GM12878 (cell line): ENCODE measurements around the gene BPGM.

Source experiments
- BACH1 ChIP-seq: fragments of 450-650 bp; IDR thresholded peaks from 2 replicates; pipeline ENCODE4 v1.6.1; 2017; ENCODE audit warnings: mild to moderate bottlenecking, borderline replicate concordance
- CTCF ChIP-seq, 3 experiments: IDR thresholded peaks in 2 of 3; conservative IDR thresholded peaks in 1 of 3; 2 replicates each; pipeline ENCODE4 v1.5.1; 2011; ENCODE audit warnings: low read depth in 3 of 3, low read length in 3 of 3, mild to moderate bottlenecking in 3 of 3, control low read depth in 2 of 3, moderate library complexity in 2 of 3, inconsistent platforms in 1 of 3, mixed read lengths in 1 of 3; ENCODE audit not compliant: control insufficient read depth in 2 of 3, insufficient read depth in 1 of 3; ENCODE audit errors: extremely low read depth in 1 of 3
- EP300 ChIP-seq, 2 experiments: fragments of 150-350 bp in 1 of 2; IDR thresholded peaks; 2 replicates each; pipeline ENCODE4 v1.6.1; 2011 to 2012; ENCODE audit warnings: low read depth in 2 of 2, low read length in 2 of 2, borderline replicate concordance in 1 of 2, improper control_type of control experiment in 1 of 2, inconsistent platforms in 1 of 2; ENCODE audit not compliant: control insufficient read depth in 1 of 2
- FOS ChIP-seq: IDR thresholded peaks from 3 replicates; pipeline ENCODE4 v1.6.1; 2011; ENCODE audit warnings: borderline replicate concordance; ENCODE audit not compliant: insufficient read length; ENCODE audit errors: extremely low read depth
- PAX8 ChIP-seq: fragments of 450-650 bp; IDR thresholded peaks from 2 replicates; pipeline ENCODE4 v1.6.1; 2017; ENCODE audit warnings: mild to moderate bottlenecking, moderate library complexity
- PML ChIP-seq: IDR thresholded peaks from 2 replicates; pipeline ENCODE4 v1.6.1; 2012; ENCODE audit warnings: low read length, inconsistent platforms
- POLR2A ChIP-seq: IDR thresholded peaks from 2 replicates; pipeline ENCODE4 v1.6.1; 2011; ENCODE audit warnings: low read depth, mild to moderate bottlenecking, low read length
- RAD21 ChIP-seq: IDR thresholded peaks from 2 replicates; pipeline ENCODE4 v1.6.1; 2011; ENCODE audit warnings: mild to moderate bottlenecking, low read depth, low read length, moderate library complexity; ENCODE audit not compliant: insufficient read depth
- RFX5 ChIP-seq: IDR thresholded peaks from 2 replicates; pipeline ENCODE4 v1.6.1; 2011; ENCODE audit warnings: low read depth, low read length, improper control_type of control experiment
- TCF7 ChIP-seq: IDR thresholded peaks from 2 replicates; pipeline ENCODE4 v1.6.1; 2014; ENCODE audit warnings: antibody characterized with exemption, borderline replicate concordance
- YBX1 ChIP-seq: fragments of 450-650 bp; IDR thresholded peaks from 2 replicates; pipeline ENCODE4 v1.6.1; 2016; ENCODE audit warnings: antibody characterized with exemption
- TF ChIP-seq, protein P1 (sequence below): fragments of 450-650 bp; IDR thresholded peaks from 2 replicates; pipeline ENCODE4 v1.6.1; 2017; ENCODE audit warnings: mild to moderate bottlenecking
- TF ChIP-seq, protein P2 (sequence below): IDR thresholded peaks from 2 replicates; pipeline ENCODE4 v1.6.1; 2012; ENCODE audit warnings: low read length, inconsistent platforms

DNA sequence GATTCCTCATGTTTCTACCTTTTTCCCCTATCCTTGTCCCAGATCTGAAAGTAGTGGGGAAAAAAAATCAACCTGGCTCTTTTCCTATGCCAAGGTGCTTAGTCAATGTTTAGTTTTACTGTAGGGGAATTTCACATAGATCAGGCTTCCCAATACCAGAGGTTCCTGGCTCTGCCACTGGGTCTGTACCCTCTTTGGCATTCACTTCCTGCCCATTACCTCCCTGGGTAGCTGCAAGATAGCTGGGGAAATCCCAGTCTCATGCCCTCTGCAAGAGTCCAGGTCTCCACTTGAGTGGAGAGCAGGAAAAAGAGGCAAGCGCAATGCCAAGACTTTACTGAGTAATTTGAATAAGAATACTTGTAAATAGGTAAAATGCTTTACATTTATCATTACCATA is 3.5 kb upstream of the BPGM start:
- TF ChIP-seq BACH1 (no peak), EP300 (IDR thresholded peaks at IDR 0.05; ENCODE audit: borderline replicate concordance in 1 of 2, control insufficient read depth in 1 of 2, low read depth in 2 of 2, low read length in 2 of 2) (no peak), PAX8 (no peak), CTCF (IDR thresholded peaks at IDR 0.05 in 2 of 3, conservative IDR thresholded peaks at IDR 0.05 in 1 of 3; ENCODE audit: control insufficient read depth in 2 of 3, extremely low read depth in 1 of 3, insufficient read depth in 1 of 3, low read depth in 3 of 3, low read length in 3 of 3) (no peak), POLR2A (no peak), YBX1 (no peak), RFX5 (no peak), TCF7 (no peak), RAD21 (no peak), PML (no peak), FOS (no peak)
- TF ChIP-seq, protein P1, sequence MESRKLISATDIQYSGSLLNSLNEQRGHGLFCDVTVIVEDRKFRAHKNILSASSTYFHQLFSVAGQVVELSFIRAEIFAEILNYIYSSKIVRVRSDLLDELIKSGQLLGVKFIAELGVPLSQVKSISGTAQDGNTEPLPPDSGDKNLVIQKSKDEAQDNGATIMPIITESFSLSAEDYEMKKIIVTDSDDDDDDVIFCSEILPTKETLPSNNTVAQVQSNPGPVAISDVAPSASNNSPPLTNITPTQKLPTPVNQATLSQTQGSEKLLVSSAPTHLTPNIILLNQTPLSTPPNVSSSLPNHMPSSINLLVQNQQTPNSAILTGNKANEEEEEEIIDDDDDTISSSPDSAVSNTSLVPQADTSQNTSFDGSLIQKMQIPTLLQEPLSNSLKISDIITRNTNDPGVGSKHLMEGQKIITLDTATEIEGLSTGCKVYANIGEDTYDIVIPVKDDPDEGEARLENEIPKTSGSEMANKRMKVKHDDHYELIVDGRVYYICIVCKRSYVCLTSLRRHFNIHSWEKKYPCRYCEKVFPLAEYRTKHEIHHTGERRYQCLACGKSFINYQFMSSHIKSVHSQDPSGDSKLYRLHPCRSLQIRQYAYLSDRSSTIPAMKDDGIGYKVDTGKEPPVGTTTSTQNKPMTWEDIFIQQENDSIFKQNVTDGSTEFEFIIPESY: no peak
- TF ChIP-seq, protein P2, sequence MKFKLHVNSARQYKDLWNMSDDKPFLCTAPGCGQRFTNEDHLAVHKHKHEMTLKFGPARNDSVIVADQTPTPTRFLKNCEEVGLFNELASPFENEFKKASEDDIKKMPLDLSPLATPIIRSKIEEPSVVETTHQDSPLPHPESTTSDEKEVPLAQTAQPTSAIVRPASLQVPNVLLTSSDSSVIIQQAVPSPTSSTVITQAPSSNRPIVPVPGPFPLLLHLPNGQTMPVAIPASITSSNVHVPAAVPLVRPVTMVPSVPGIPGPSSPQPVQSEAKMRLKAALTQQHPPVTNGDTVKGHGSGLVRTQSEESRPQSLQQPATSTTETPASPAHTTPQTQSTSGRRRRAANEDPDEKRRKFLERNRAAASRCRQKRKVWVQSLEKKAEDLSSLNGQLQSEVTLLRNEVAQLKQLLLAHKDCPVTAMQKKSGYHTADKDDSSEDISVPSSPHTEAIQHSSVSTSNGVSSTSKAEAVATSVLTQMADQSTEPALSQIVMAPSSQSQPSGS: no peak
